Immature natural killer cell (primary cell): ENCODE measurements around the gene LMBRD1. TPM values are rescaled to one million over a fixed set of nuclear protein-coding genes. Genes with fewer than 3 reads are reported as not detected.

Experiments
- DNase-seq, 3 donors: peaks; one replicate each; pipeline ENCODE4 v3.0.0; 2022; ENCODE audit warnings: mixed read lengths in 1 of 3
- H3K27ac Mint-ChIP-seq, 6 donors: one replicate each; pipeline ENCODE4 v1.8.0; 2020; ENCODE audit warnings: mixed read lengths in 6 of 6, mild to moderate bottlenecking in 5 of 6, inconsistent platforms in 4 of 6, moderate library complexity in 3 of 6
- H3K27me3 Mint-ChIP-seq, 3 donors: one replicate each; pipeline ENCODE4 v1.8.0; 2020 to 2021; ENCODE audit warnings: low read depth in 3 of 3, mild to moderate bottlenecking in 3 of 3, mixed read lengths in 3 of 3, moderate library complexity in 3 of 3, inconsistent platforms in 1 of 3
- H3K36me3 Mint-ChIP-seq, 3 donors: one replicate each; pipeline ENCODE4 v1.8.0; 2020; ENCODE audit warnings: mixed read lengths in 3 of 3, inconsistent platforms in 2 of 3, mild to moderate bottlenecking in 2 of 3
- H3K4me1 Mint-ChIP-seq, 2 donors: one replicate each; pipeline ENCODE4 v1.8.0; 2020; ENCODE audit warnings: inconsistent platforms in 2 of 2, mild to moderate bottlenecking in 2 of 2, mixed read lengths in 2 of 2, moderate library complexity in 1 of 2
- H3K4me3 Mint-ChIP-seq, 5 donors: one replicate each; pipeline ENCODE4 v1.8.0; 2020; ENCODE audit warnings: mild to moderate bottlenecking in 5 of 5, mixed read lengths in 5 of 5, inconsistent platforms in 3 of 5, moderate library complexity in 3 of 5
- H3K9me3 Mint-ChIP-seq, 6 donors: one replicate each; pipeline ENCODE4 v1.8.0; 2020; ENCODE audit warnings: mild to moderate bottlenecking in 6 of 6, mixed read lengths in 6 of 6, inconsistent platforms in 4 of 6, moderate library complexity in 3 of 6
- polyA plus RNA-seq, 3 donors: library from polyadenylated mRNA; unstranded; fragments of 300-500 nt; fragmentation: Illumina TruSeq; gene quantifications; one replicate each; pipeline ENCODE4 v1.2.3, GENCODE V29; 2021

LMBRD1 gene
- polyA plus RNA-seq, 3 donors from 2014 or later = 30.9 to 49.7 (median 37.2) TPM

GRCh38 chr6:69631552-69632346, 165.1 kb downstream of the LMBRD1 start:
- no peak for DNase-seq
- Mint-ChIP-seq H3K4me1 (no peaks in the 10 kb centered on the region), H3K27me3 (peaks cover 2% of the 10 kb centered on the region in 3 donors), H3K27ac (no peak overlapping the region), H3K4me3 (no peak overlapping the region), H3K36me3 (no peaks in the 10 kb centered on the region), H3K9me3 (peaks cover 0 to 10% (median 3%) of the 10 kb centered on the region in 6 donors)

GRCh38 chr6:69630767-69631166, 166.0 kb downstream of the LMBRD1 start:
- no peaks in the 10 kb centered on the region for H3K4me1 Mint-ChIP-seq
- H3K27me3 Mint-ChIP-seq = peaks cover 2% of the 10 kb centered on the region in 3 donors
- peaks cover 0 to 10% (median 3%) of the 10 kb centered on the region in 6 donors for H3K9me3 Mint-ChIP-seq
- H3K36me3 Mint-ChIP-seq = no peaks in the 10 kb centered on the region
- H3K4me3 Mint-ChIP-seq = no peak overlapping the region
- H3K27ac Mint-ChIP-seq = no peak overlapping the region
- DNase-seq = no peak

- peaks cover 0 to 14% (median 5%) of the 10 kb centered on the region in 6 donors for H3K9me3 Mint-ChIP-seq
- H3K4me1 Mint-ChIP-seq = no peaks in the 10 kb centered on the region
- no peak overlapping the region for H3K4me3 Mint-ChIP-seq
- peaks cover 2 to 4% (median 2%) of the 10 kb centered on the region in 3 donors for H3K27me3 Mint-ChIP-seq
- DNase-seq = no peak
- H3K27ac Mint-ChIP-seq = no peak overlapping the region
- no peaks in the 10 kb centered on the region for H3K36me3 Mint-ChIP-seq
Measured at GRCh38 chr6:69627625-69628024, 169.2 kb downstream of the LMBRD1 start.

- Mint-ChIP-seq H3K36me3 (no peaks in the 10 kb centered on the region), H3K27ac (no peak overlapping the region), H3K27me3 (peaks cover 0 to 1% (median 0%) of the 10 kb centered on the region in 3 donors), H3K4me1 (no peaks in the 10 kb centered on the region), H3K4me3 (no peak overlapping the region), H3K9me3 (peaks cover 0 to 12% (median 5%) of the 10 kb centered on the region in 6 donors)
- no peak for DNase-seq
Measured at GRCh38 chr6:69624944-69625343, 171.9 kb downstream of the LMBRD1 start.

Other genes starting within 250 kb of the LMBRD1 start
- not detected for gene COL19A1, start 69.5 kb upstream of the LMBRD1 start, polyA plus RNA-seq